Posterior cingulate gyrus (tissue), 11 donors: ENCODE results near the gene DIO3.
"Not testable (repeated sequence)": the region's sequence is repeated elsewhere in the genome, so short reads cannot be mapped to it uniquely, and the experiment has no call there.

Source experiments
- DNase-seq, 10 donors: peaks; one replicate each; pipeline versions ENCODE4 v3.0.0 to v3.0.0-alpha.2; 2020 to 2021; ENCODE audit warnings: mixed read lengths in 3 of 10
- intact Hi-C: fragments of 100-400 bp; cut with DNase I; formaldehyde crosslinking; loops from one replicate; pipeline ENCODE4 v1.15.1; 2023

Gene DIO3

GRCh38 chr14:101557321-101557695 is 4.0 kb upstream of the DIO3 start:
- peak in 4 of 10 donors; percentile 20 to 80 (median 57) for DNase-seq
- intact Hi-C loops: no loop called here

- intact Hi-C loops: no loop called here
- peak in 4 of 10 donors; percentile 22 to 76 (median 59) for DNase-seq
Measured at GRCh38 chr14:101557811-101558738, 3.2 kb upstream of the DIO3 start.

- DNase-seq: peak in 3 of 10 donors; percentile 19 to 52 (median 39)
- intact Hi-C loops: no loop called here
Measured at GRCh38 chr14:101558739-101559240, 2.5 kb upstream of the DIO3 start.

GRCh38 chr14:101559250-101559623 is 2.1 kb upstream of the DIO3 start:
- intact Hi-C loops: no loop called here
- DNase-seq: no peak

GRCh38 chr14:101559624-101560533 is 1.4 kb upstream of the DIO3 start:
- intact Hi-C loops: no loop called here

GRCh38 chr14:101560534-101561113 is 671 bp upstream of the DIO3 start:
- peak in 3 of 10 donors; percentile 6 to 48 (median 42) for DNase-seq
- intact Hi-C loops: no loop called here

More at GRCh38 chr14:101559624-101560533, 1.4 kb upstream of the DIO3 start:
- DNase-seq: peak in 4 of 10 donors; percentile 20 to 78 (median 68)

- peak in 4 of 10 donors; percentile 23 to 82 (median 68) for DNase-seq
- intact Hi-C loops: no loop called here
Measured at GRCh38 chr14:101561897-101562490, 699 bp downstream of the DIO3 start.

GRCh38 chr14:101562659-101563351 is 1.5 kb downstream of the DIO3 start:
- intact Hi-C loops: no loop called here
- peak in 4 of 10 donors; percentile 19 to 64 (median 56) for DNase-seq

- peak in 1 of 10 donors; percentile 11 for DNase-seq
- intact Hi-C loops: no loop called here
Measured at GRCh38 chr14:101563352-101563653, 2.0 kb downstream of the DIO3 start.

GRCh38 chr14:101563654-101564443 is 2.6 kb downstream of the DIO3 start:
- DNase-seq: peak in 4 of 10 donors; percentile 22 to 81 (median 56)

GRCh38 chr14:101564444-101564776 is 3.1 kb downstream of the DIO3 start:
- DNase-seq: peak in 2 of 10 donors; percentile 11 to 15
- intact Hi-C loops: no loop called here

More at GRCh38 chr14:101563654-101564443, 2.6 kb downstream of the DIO3 start:
- intact Hi-C loops: no loop called here

- intact Hi-C loops: no loop called here
- DNase-seq: peak in 4 of 10 donors; percentile 14 to 79 (median 62)
Measured at GRCh38 chr14:101564819-101565698, 3.8 kb downstream of the DIO3 start.

GRCh38 chr14:101567252-101567651 is 6.0 kb downstream of the DIO3 start:
- peak in 2 of 10 donors; percentile 17 to 22 for DNase-seq
- intact Hi-C loops: no loop called here

- intact Hi-C loops: no loop called here
- peak in 1 of 10 donors; percentile 6 for DNase-seq
Measured at GRCh38 chr14:101571004-101571403, 9.7 kb downstream of the DIO3 start.

GRCh38 chr14:101572526-101572925 is 11.2 kb downstream of the DIO3 start:
- peak in 2 of 10 donors; percentile 17 to 43 for DNase-seq
- intact Hi-C loops: not testable (repeated sequence)

- peak in 1 of 10 donors; percentile 78 for DNase-seq
- intact Hi-C loops: no loop called here
Measured at GRCh38 chr14:101573289-101573688, 12.0 kb downstream of the DIO3 start.

GRCh38 chr14:101575581-101575980 is 14.3 kb downstream of the DIO3 start:
- intact Hi-C loops: no loop called here
- DNase-seq: peak in 3 of 10 donors; percentile 10 to 31 (median 25)
